Endothelial cell of umbilical vein (primary cell): Measurements from ENCODE around the gene POLA1. TPM values are rescaled to one million over a fixed set of nuclear protein-coding genes. Genes with fewer than 3 reads are reported as not detected.

Source experiments
- BruUV-seq: library from RNA; stranded (reverse); fragments of 400-500 nt; replicated peaks from 2 replicates; lab custom pipeline; 2021; lab: Mats Ljungman, UMichigan
- CTCF ChIA-PET: fragments of 300-600, 350-600 bp; sonication (Branson Sonifier 250); formaldehyde crosslinking; loops from one replicate; lab custom pipeline; 2021; ENCODE audit warnings: antibody characterized with exemption, inconsistent platforms; lab: Charles Lee
- POLR2A ChIA-PET: fragments of 300-600, 350-600 bp; sonication (Branson Sonifier 250); formaldehyde crosslinking; loops from one replicate; lab custom pipeline; 2021; ENCODE audit warnings: antibody characterized with exemption, inconsistent platforms; lab: Charles Lee
- DNase-seq: peaks from one replicate; pipeline ENCODE4 v3.0.0-alpha.2; 2011; ENCODE audit warnings: low read depth, low spot score
- FAIRE-seq: peaks from 2 replicates; lab custom pipeline; 2011; peaks lifted over from hg19 to GRCh38; lab: Jason Lieb, UNC
- H2AFZ ChIP-seq: 2 replicates; pipeline ENCODE4 v1.6.0; 2012; ENCODE audit warnings: low read depth, low read length, control low read depth, inconsistent platforms
- H3K27ac ChIP-seq: 2 replicates; pipeline ENCODE4 v1.5.1; 2011; ENCODE audit warnings: low read depth, mild to moderate bottlenecking, control low read depth, low read length, moderate library complexity; ENCODE audit not compliant: insufficient read depth
- H3K27me3 ChIP-seq, 2 experiments: 2 replicates each; pipeline versions ENCODE4 v1.6.0 to v1.6.1; 2011; ENCODE audit warnings: low read length in 2 of 2, mixed read lengths in 1 of 2; ENCODE audit not compliant: control insufficient read depth in 2 of 2, insufficient read depth in 2 of 2
- H3K36me3 ChIP-seq, 2 experiments: 2 replicates in 1 of 2; 3 replicates in 1 of 2; pipeline ENCODE4 v1.5.1; 2011; ENCODE audit warnings: low read length in 2 of 2, mild to moderate bottlenecking in 1 of 2, moderate library complexity in 1 of 2; ENCODE audit not compliant: control insufficient read depth in 2 of 2, insufficient read depth in 2 of 2; ENCODE audit errors: extremely low read depth in 1 of 2
- H3K4me1 ChIP-seq: 3 replicates; pipeline ENCODE4 v1.5.1; 2011; ENCODE audit warnings: mild to moderate bottlenecking, low read length; ENCODE audit not compliant: control insufficient read depth, insufficient read depth; ENCODE audit errors: extremely low read depth
- H3K4me2 ChIP-seq: 2 replicates; pipeline ENCODE4 v1.6.1; 2011; ENCODE audit warnings: low read length, control low read depth, mixed read lengths; ENCODE audit not compliant: insufficient read depth
- H3K4me3 ChIP-seq, 3 experiments: fragments of 200-600 bp in 1 of 3; sonication (generic), shearing (Covaris generic) in 1 of 3; replicated peaks in 1 of 3; 2 replicates each; pipeline ENCODE4 v1.5.1; 2011 to 2016; ENCODE audit warnings: control low read depth in 3 of 3, low read length in 3 of 3, mild to moderate bottlenecking in 2 of 3, inconsistent platforms in 1 of 3, low read depth in 1 of 3, moderate library complexity in 1 of 3; ENCODE audit not compliant: insufficient read depth in 1 of 3
- H3K79me2 ChIP-seq: 2 replicates; pipeline ENCODE4 v1.6.0; 2012; ENCODE audit warnings: low read length, inconsistent platforms; ENCODE audit not compliant: control insufficient read depth, insufficient read depth
- H3K9ac ChIP-seq: replicated peaks from 2 replicates; pipeline ENCODE3; 2011; ENCODE audit warnings: low read length, control low read depth; ENCODE audit not compliant: insufficient read depth; ENCODE audit errors: extremely low read depth
- H3K9me1 ChIP-seq: replicated peaks from 3 replicates; pipeline ENCODE4 v1.6.0; 2011; ENCODE audit warnings: mild to moderate bottlenecking, low read length; ENCODE audit not compliant: control insufficient read depth, insufficient read depth; ENCODE audit errors: extremely low read depth
- H3K9me3 ChIP-seq: replicated peaks from 2 replicates; pipeline ENCODE4 v1.5.1; 2012; ENCODE audit warnings: low read length, inconsistent platforms; ENCODE audit not compliant: control insufficient read depth, insufficient read depth
- H4K20me1 ChIP-seq: replicated peaks from 2 replicates; pipeline ENCODE3; 2011; ENCODE audit warnings: mild to moderate bottlenecking, low read length; ENCODE audit not compliant: control insufficient read depth, insufficient read depth; ENCODE audit errors: extremely low read depth
- CTCF ChIP-seq, 2 donors: IDR thresholded peaks; 1 replicate in 1 of 2; 2 replicates in 1 of 2; pipeline ENCODE4 v1.5.1; 2011; ENCODE audit warnings: low read length in 2 of 2, mild to moderate bottlenecking in 2 of 2, moderate library complexity in 2 of 2, control low read depth in 1 of 2, inconsistent platforms in 1 of 2, low read depth in 1 of 2; ENCODE audit not compliant: insufficient read depth in 1 of 2; ENCODE audit errors: extremely low read depth in 1 of 2
- EZH2 ChIP-seq: IDR thresholded peaks from 2 replicates; pipeline ENCODE4 v1.6.1; 2012; ENCODE audit warnings: borderline replicate concordance, low read depth, mild to moderate bottlenecking, moderate library complexity, low read length, inconsistent platforms; ENCODE audit not compliant: severe bottlenecking
- FOS ChIP-seq: IDR thresholded peaks from 2 replicates; pipeline ENCODE4 v1.6.1; 2011; ENCODE audit warnings: mild to moderate bottlenecking, low read length, moderate library complexity, borderline replicate concordance; ENCODE audit not compliant: insufficient read depth
- GATA2 ChIP-seq: IDR thresholded peaks from 2 replicates; pipeline ENCODE4 v1.7.0; 2011; ENCODE audit warnings: low read depth, mild to moderate bottlenecking, moderate library complexity, mixed read lengths, low read length; ENCODE audit not compliant: insufficient read length, insufficient read depth
- JUN ChIP-seq: IDR thresholded peaks from 2 replicates; pipeline ENCODE4 v1.6.1; 2011; ENCODE audit warnings: borderline replicate concordance, low read depth; ENCODE audit not compliant: insufficient read length, insufficient read depth
- MAX ChIP-seq: IDR thresholded peaks from 2 replicates; pipeline ENCODE4 v1.6.1; 2011; ENCODE audit not compliant: insufficient read depth, insufficient read length
- MYC ChIP-seq: IDR thresholded peaks from one replicate; pipeline ENCODE4 v1.6.1; 2011; ENCODE audit warnings: mild to moderate bottlenecking, low read depth, low read length
- POLR2A ChIP-seq: IDR thresholded peaks from 2 replicates; pipeline ENCODE4 v1.6.1; 2012; ENCODE audit warnings: low read depth, mild to moderate bottlenecking, control low read depth, low read length
- POLR2AphosphoS5 ChIP-seq: IDR thresholded peaks from 2 replicates; pipeline ENCODE4 v1.6.1; 2012; ENCODE audit warnings: low read depth, mild to moderate bottlenecking, control low read depth, low read length, moderate library complexity; ENCODE audit not compliant: insufficient read depth
- dilution Hi-C: fragments of 300-500 bp; cut with MboI; formaldehyde crosslinking; loops from one replicate; pipeline ENCODE4 v1.15.0; 2019; ENCODE audit warnings: low sequenced_read_pairs; ENCODE audit not compliant: extremely low pct_ligation_motif_present
- intact Hi-C: fragments of 100-400 bp; cut with micrococcal nuclease; formaldehyde crosslinking; loops from one replicate; pipeline ENCODE4 v1.10.0; 2022
- polyA plus RNA-seq, 4 experiments: library from polyadenylated mRNA; depleted of rRNA in 3 of 4; stranded (reverse) in 3 of 4; unstranded in 1 of 4; fragments of >200 nt; gene quantifications; 2 replicates each; pipeline versions ENCODE4 v1.2.1 to v1.2.3, GENCODE V29; 2011 to 2012; ENCODE audit warnings: missing spikeins in 1 of 4
- total RNA-seq: library from RNA; stranded (reverse); gene quantifications from 2 replicates; pipeline ENCODE4 v1.2.3, GENCODE V29; 2021

The POLA1 gene
- total and polyA plus RNA-seq, 2 donors (not counting 3 experiments of a cell fraction or from before 2014, with no cell fraction given) = 1.8 to 18.6 TPM

GRCh38 chrX:24979081-24979480 is 285.4 kb downstream of the POLA1 start:
- H3K4me2 ChIP-seq = no peak overlapping the region
- no peak for DNase-seq
- H3K79me2 ChIP-seq = no peaks in the 10 kb centered on the region
- ChIA-PET CTCF (no interaction called here), POLR2A (no interaction called here)
- H3K36me3 ChIP-seq = no peaks in the 10 kb centered on the region
- H2AFZ ChIP-seq = no peak overlapping the region
- intact Hi-C loops = no loop called here
- H3K27me3 ChIP-seq = no peaks in the 10 kb centered on the region
- H3K27ac ChIP-seq = no peak overlapping the region
- H3K4me1 ChIP-seq = no peaks in the 10 kb centered on the region
- dilution Hi-C loops = no loop called here
- no peaks in the 10 kb centered on the region for H3K9me3 ChIP-seq
- no peak for FAIRE-seq
- no peak for TF ChIP-seq JUN
- TF ChIP-seq EZH2 = no peak
- no peak for TF ChIP-seq POLR2AphosphoS5
- no peak for TF ChIP-seq MYC
- no peak for TF ChIP-seq GATA2
- no peak for TF ChIP-seq MAX
- TF ChIP-seq FOS = no peak
- TF ChIP-seq POLR2A = no peak
- TF ChIP-seq CTCF (IDR thresholded peaks at IDR 0.05; ENCODE audit: extremely low read depth in 1 of 2, insufficient read depth in 1 of 2, low read depth in 1 of 2, low read length in 2 of 2) = no peak
- H3K9me1 ChIP-seq = no peaks in the 10 kb centered on the region
- no peak overlapping the region for H3K9ac ChIP-seq
- H3K4me3 ChIP-seq = no peak overlapping the region
- H4K20me1 ChIP-seq = no peaks in the 10 kb centered on the region
- BruUV-seq = no TSS peak
